Smooth muscle cell (in vitro differentiated cells): ENCODE results near the gene TDRD7. TPM values are rescaled to one million over a fixed set of nuclear protein-coding genes. Genes with fewer than 3 reads are reported as not detected.

Source experiments
- DNase-seq: peaks from one replicate; lab custom pipeline; 2025; ENCODE audit not compliant: unreplicated experiment; lab: John Stamatoyannopoulos, UW
- H2AFZ ChIP-seq: fragments of 200-600 bp; sonication (generic); 2 replicates; pipeline ENCODE4 v1.6.0; 2016; ENCODE audit warnings: antibody characterized with exemption, low read depth, mild to moderate bottlenecking
- H3F3A ChIP-seq: fragments of 200-600 bp; sonication (generic); 2 replicates; pipeline ENCODE4 v1.6.0; 2017; ENCODE audit warnings: antibody characterized with exemption, low read depth
- H3K27ac ChIP-seq: fragments of 200-600 bp; sonication (generic); 2 replicates; pipeline ENCODE4 v1.5.1; 2016; ENCODE audit warnings: low read depth, mild to moderate bottlenecking
- H3K27me3 ChIP-seq: fragments of 200-600 bp; sonication (generic); 2 replicates; pipeline ENCODE4 v1.6.1; 2016; ENCODE audit warnings: low read depth, mild to moderate bottlenecking
- H3K36me3 ChIP-seq: fragments of 200-600 bp; sonication (generic); 2 replicates; pipeline ENCODE4 v1.5.1; 2016; ENCODE audit warnings: low read depth
- H3K4me1 ChIP-seq: fragments of 200-600 bp; sonication (generic); 2 replicates; pipeline ENCODE4 v1.5.1; 2016; ENCODE audit warnings: low read depth
- H3K4me2 ChIP-seq: fragments of 200-600 bp; sonication (generic); 2 replicates; pipeline ENCODE4 v1.6.0; 2016; ENCODE audit warnings: mild to moderate bottlenecking
- H3K4me3 ChIP-seq: fragments of 200-600 bp; sonication (generic); 2 replicates; pipeline ENCODE4 v1.5.1; 2016; ENCODE audit warnings: mild to moderate bottlenecking
- H3K79me2 ChIP-seq: fragments of 200-600 bp; sonication (generic); 2 replicates; pipeline ENCODE4 v1.6.0; 2016; ENCODE audit warnings: low read depth, mild to moderate bottlenecking
- H3K9ac ChIP-seq: fragments of 200-600 bp; sonication (generic); 2 replicates; pipeline ENCODE4 v1.6.0; 2016; ENCODE audit warnings: low read depth
- H3K9me3 ChIP-seq: fragments of 200-600 bp; sonication (generic); replicated peaks from 2 replicates; pipeline ENCODE4 v1.5.1; 2016; ENCODE audit warnings: low read depth
- H4K20me1 ChIP-seq: fragments of 200-600 bp; sonication (generic); 2 replicates; pipeline ENCODE4 v1.6.0; 2016; ENCODE audit warnings: low read depth
- CTCF ChIP-seq: fragments of 200-600 bp; sonication (generic); IDR thresholded peaks from 2 replicates; pipeline ENCODE4 v1.5.1; 2017; ENCODE audit warnings: borderline replicate concordance, mild to moderate bottlenecking, antibody characterized with exemption; ENCODE audit not compliant: insufficient read depth, poor library complexity, severe bottlenecking
- WGBS: methylation state at CpG from one replicate; pipeline ENCODE4 v1.1.7; 2016; ENCODE audit warnings: low lambda C conversion rate; 5-methylcytosine and 5-hydroxymethylcytosine counted together
- polyA plus RNA-seq: library from polyadenylated mRNA; unstranded; fragments of >200 nt; fragmentation: Nextera tagmentation; extraction: Ambion mirVana; gene quantifications from 2 replicates; pipeline ENCODE4 v1.2.1, GENCODE V29; 2016
- total RNA-seq: library from RNA; depleted of rRNA; stranded (reverse); fragments of >200 nt; gene quantifications from 2 replicates; pipeline ENCODE4 v1.2.3, GENCODE V29; 2014

Gene TDRD7
- total and polyA plus RNA-seq, 2 experiments from 2014 or later, result 1.5 to 3.4 TPM

- DNase-seq, result no peak
- WGBS, result 89% methylated on average over 5 of the region's 5 CpGs
Observed at GRCh38 chr9:97507428-97507984, 95.6 kb downstream of the TDRD7 start.

GRCh38 chr9:97508852-97509251, 97.0 kb downstream of the TDRD7 start:
- TF ChIP-seq CTCF, result no peak

More at GRCh38 chr9:97507428-97507984, 95.6 kb downstream of the TDRD7 start:
- Histone ChIP-seq H3K27me3 (peaks cover 59% of the 10 kb centered on the region), H3K79me2 (no peaks in the 10 kb centered on the region), H3K9me3 (no peaks in the 10 kb centered on the region), H3F3A (no peaks in the 10 kb centered on the region), H4K20me1 (no peaks in the 10 kb centered on the region), H2AFZ (no peak overlapping the region), H3K27ac (no peak overlapping the region), H3K4me3 (no peak overlapping the region), H3K4me2 (no peak overlapping the region), H3K36me3 (no peaks in the 10 kb centered on the region), H3K4me1 (peaks cover 2% of the 10 kb centered on the region), H3K9ac (no peak overlapping the region)
- no peak for TF ChIP-seq CTCF

GRCh38 chr9:97510797-97511654, 99.1 kb downstream of the TDRD7 start:
- 86% methylated on average over 10 of the region's 10 CpGs for WGBS
- Histone ChIP-seq H3K79me2 (no peaks in the 10 kb centered on the region), H3K36me3 (no peaks in the 10 kb centered on the region), H3K27me3 (peaks cover 40% of the 10 kb centered on the region), H3K9me3 (no peaks in the 10 kb centered on the region), H3K9ac (no peak overlapping the region), H2AFZ (no peak overlapping the region), H3K4me3 (no peak overlapping the region), H4K20me1 (no peaks in the 10 kb centered on the region), H3F3A (no peaks in the 10 kb centered on the region), H3K27ac (no peak overlapping the region), H3K4me2 (no peak overlapping the region), H3K4me1 (peaks cover 1% of the 10 kb centered on the region)
- no peak for DNase-seq
- TF ChIP-seq CTCF, result no peak

More at GRCh38 chr9:97508852-97509251, 97.0 kb downstream of the TDRD7 start:
- Histone ChIP-seq H3K36me3 (no peaks in the 10 kb centered on the region), H3K4me1 (no peaks in the 10 kb centered on the region), H3K79me2 (no peaks in the 10 kb centered on the region), H3K9ac (no peak overlapping the region), H3K4me3 (no peak overlapping the region), H3K27ac (no peak overlapping the region), H3F3A (no peaks in the 10 kb centered on the region), H3K9me3 (no peaks in the 10 kb centered on the region), H2AFZ (no peak overlapping the region), H3K4me2 (no peak overlapping the region), H3K27me3 (peaks cover 46% of the 10 kb centered on the region), H4K20me1 (no peaks in the 10 kb centered on the region)
- no peak for DNase-seq
- WGBS, result 71% methylated on average over 4 of the region's 4 CpGs
